NCI-H2171 (cell line): Measurements from ENCODE around the gene KIF23.

Source experiments
- DNase-seq: peaks from one replicate; lab custom pipeline; 2025; lab: John Stamatoyannopoulos, UW

KIF23 gene

GRCh38 chr15:69493406-69493805, 79.3 kb downstream of the KIF23 start:
- no peak for DNase-seq

- DNase-seq: no peak
Measured at GRCh38 chr15:69496001-69496400, 81.9 kb downstream of the KIF23 start.

- DNase-seq: no peak
Measured at GRCh38 chr15:69497076-69497475, 82.9 kb downstream of the KIF23 start.

- DNase-seq: no peak
Measured at GRCh38 chr15:69497667-69498066, 83.5 kb downstream of the KIF23 start.
